ENCODE results near the gene NSRP1. TPM values are rescaled to one million over a fixed set of nuclear protein-coding genes. Genes with fewer than 3 reads are reported as not detected.

The NSRP1 gene
- total RNA-seq, 1 donor = 12.7 TPM

DNA sequence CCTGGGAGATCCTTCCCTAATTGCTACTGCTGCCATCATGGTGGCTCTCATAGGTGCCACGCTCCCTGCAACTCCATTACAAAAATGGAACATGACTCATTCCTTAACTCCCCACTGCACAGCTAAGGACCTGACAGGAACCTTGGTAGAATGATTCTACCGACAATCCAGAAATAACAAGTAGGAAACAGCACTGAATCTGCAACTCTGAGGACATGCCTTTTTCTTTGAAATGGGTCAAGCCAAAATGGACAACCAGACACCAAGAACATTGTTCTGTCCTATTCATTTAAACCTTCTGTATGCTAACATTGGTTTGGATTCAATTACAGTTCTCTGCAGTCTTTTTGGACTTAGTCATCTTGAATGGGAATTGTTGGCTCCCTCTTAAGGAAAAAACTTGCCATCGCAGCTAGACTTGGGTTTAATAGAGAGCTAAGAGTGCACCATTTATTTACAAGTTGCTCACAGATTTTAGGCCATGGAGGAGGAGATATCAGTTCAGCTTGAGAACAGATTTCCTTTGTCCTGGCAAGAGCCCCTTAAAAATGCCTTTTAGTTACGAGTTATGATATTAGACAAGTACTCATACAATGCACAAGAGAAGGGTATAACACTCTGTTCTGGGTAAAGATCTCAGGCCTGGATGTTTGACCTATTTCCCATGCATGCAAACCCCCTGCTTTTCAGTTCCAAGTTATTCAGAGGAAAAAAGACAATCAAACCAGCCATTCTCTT lies 20.9 kb upstream of the NSRP1 start:
- no peak overlapping the region for H3K27ac ChIP-seq (ENCODE audit: low read depth, low read length)

GRCh38 chr17:30101686-30102390 lies 14.8 kb upstream of the NSRP1 start:
- H3K4me2 ChIP-seq (ENCODE audit: insufficient read depth, low read length) = no peak overlapping the region
- H3K4me3 ChIP-seq (ENCODE audit: insufficient read depth, low read length) = no peak overlapping the region
- DNase-seq (ENCODE audit: insufficient read length, low spot score, missing footprints) = no peak
- no peak overlapping the region for H3K27ac ChIP-seq (ENCODE audit: low read depth, low read length)
- no peak for TF ChIP-seq CTCF (IDR thresholded peaks at IDR 0.05; ENCODE audit: extremely low read depth, low read depth, low read length)
- H3K9me3 ChIP-seq (ENCODE audit: low read depth, low read length) = no peaks in the 10 kb centered on the region
- peaks cover 14% of the 10 kb centered on the region for H3K27me3 ChIP-seq (ENCODE audit: insufficient read depth, low read length)
- H3K4me1 ChIP-seq (ENCODE audit: insufficient read depth, low read length) = peaks cover 9% of the 10 kb centered on the region
- no peaks in the 10 kb centered on the region for H4K20me1 ChIP-seq (ENCODE audit: insufficient read depth, low read length)
- no peaks in the 10 kb centered on the region for H3K36me3 ChIP-seq (ENCODE audit: insufficient read depth, low read length)
- H3K79me2 ChIP-seq (ENCODE audit: insufficient read depth, low read length) = no peaks in the 10 kb centered on the region
- H2AFZ ChIP-seq (ENCODE audit: low read length) = no peak overlapping the region

More for the DNA sequence above, 20.9 kb upstream of the NSRP1 start:
- Histone ChIP-seq H3K4me3 (ENCODE audit: insufficient read depth, low read length) (no peak overlapping the region), H3K79me2 (ENCODE audit: insufficient read depth, low read length) (no peaks in the 10 kb centered on the region), H3K9me3 (ENCODE audit: low read depth, low read length) (no peaks in the 10 kb centered on the region), H4K20me1 (ENCODE audit: insufficient read depth, low read length) (no peaks in the 10 kb centered on the region), H3K4me1 (ENCODE audit: insufficient read depth, low read length) (peaks cover 23% of the 10 kb centered on the region), H2AFZ (ENCODE audit: low read length) (peak overlapping the region; percentile 43), H3K27me3 (ENCODE audit: insufficient read depth, low read length) (peaks cover 7% of the 10 kb centered on the region), H3K4me2 (ENCODE audit: insufficient read depth, low read length) (peak overlapping the region; percentile 50), H3K36me3 (ENCODE audit: insufficient read depth, low read length) (no peaks in the 10 kb centered on the region)
- DNase-seq (ENCODE audit: insufficient read length, low spot score, missing footprints) = peak; percentile 53
- TF ChIP-seq CTCF (IDR thresholded peaks at IDR 0.05; ENCODE audit: extremely low read depth, low read depth, low read length) = peak; percentile 61

DNA sequence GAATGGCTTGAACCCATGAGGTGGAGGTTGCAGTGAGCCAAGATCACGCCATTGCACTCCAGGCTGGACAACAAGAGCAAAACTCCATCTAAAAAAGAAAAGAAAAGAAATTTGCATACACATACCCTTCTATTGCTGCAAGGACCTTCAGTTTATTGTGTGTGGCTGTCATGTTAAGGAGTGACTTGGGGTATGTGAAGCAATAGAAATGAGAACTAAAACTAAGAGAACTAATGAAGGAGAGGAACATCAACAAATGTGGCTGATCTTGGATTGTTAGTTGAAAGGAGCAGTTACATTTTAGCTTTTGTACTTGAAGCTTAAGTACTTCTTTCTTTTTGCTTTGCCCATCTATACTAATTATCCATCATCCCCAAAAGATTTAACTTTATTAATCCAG lies 12.7 kb upstream of the NSRP1 start:
- Histone ChIP-seq H2AFZ (ENCODE audit: low read length) (no peak overlapping the region), H3K4me3 (ENCODE audit: insufficient read depth, low read length) (no peak overlapping the region)
- no peak for DNase-seq (ENCODE audit: insufficient read length, low spot score, missing footprints)

More for the DNA sequence above, 12.7 kb upstream of the NSRP1 start:
- Histone ChIP-seq H3K36me3 (ENCODE audit: insufficient read depth, low read length) (no peaks in the 10 kb centered on the region), H3K9me3 (ENCODE audit: low read depth, low read length) (no peaks in the 10 kb centered on the region), H3K27me3 (ENCODE audit: insufficient read depth, low read length) (peaks cover 14% of the 10 kb centered on the region), H4K20me1 (ENCODE audit: insufficient read depth, low read length) (no peaks in the 10 kb centered on the region), H3K4me2 (ENCODE audit: insufficient read depth, low read length) (no peak overlapping the region), H3K27ac (ENCODE audit: low read depth, low read length) (no peak overlapping the region), H3K79me2 (ENCODE audit: insufficient read depth, low read length) (no peaks in the 10 kb centered on the region), H3K4me1 (ENCODE audit: insufficient read depth, low read length) (peaks cover 9% of the 10 kb centered on the region)
- TF ChIP-seq CTCF (IDR thresholded peaks at IDR 0.05; ENCODE audit: extremely low read depth, low read depth, low read length) = no peak
